ENCODE data around the gene ZFAND3.

DNA sequence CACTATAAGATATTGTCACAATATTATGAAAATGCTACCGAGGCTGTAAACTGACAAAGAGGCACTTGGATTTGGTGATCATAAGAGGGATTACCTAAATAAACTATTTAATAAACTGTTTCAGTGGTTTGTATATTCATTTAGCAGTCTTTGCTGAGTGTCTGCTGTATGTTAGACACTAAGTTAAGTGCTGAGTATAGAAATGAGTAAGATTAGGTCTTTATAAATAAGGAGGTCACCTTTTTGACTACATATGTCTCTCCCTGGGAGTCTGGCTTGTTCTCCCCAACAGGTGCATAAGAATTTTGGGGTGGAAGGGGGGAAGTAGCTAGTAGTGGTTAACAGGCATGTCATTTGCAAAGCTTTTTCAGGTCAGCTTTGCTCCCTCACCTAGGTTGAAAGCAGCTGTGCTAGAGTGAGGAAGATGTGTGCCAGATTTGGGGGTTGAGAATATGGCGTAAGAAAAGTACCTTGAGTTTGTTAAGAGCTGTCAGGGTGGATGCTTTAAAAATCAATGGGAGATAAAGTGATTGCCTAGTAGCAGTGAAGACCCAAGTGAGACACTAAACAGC lies 246.3 kb downstream of the ZFAND3 start:
- TF ChIP-seq, protein P1, sequence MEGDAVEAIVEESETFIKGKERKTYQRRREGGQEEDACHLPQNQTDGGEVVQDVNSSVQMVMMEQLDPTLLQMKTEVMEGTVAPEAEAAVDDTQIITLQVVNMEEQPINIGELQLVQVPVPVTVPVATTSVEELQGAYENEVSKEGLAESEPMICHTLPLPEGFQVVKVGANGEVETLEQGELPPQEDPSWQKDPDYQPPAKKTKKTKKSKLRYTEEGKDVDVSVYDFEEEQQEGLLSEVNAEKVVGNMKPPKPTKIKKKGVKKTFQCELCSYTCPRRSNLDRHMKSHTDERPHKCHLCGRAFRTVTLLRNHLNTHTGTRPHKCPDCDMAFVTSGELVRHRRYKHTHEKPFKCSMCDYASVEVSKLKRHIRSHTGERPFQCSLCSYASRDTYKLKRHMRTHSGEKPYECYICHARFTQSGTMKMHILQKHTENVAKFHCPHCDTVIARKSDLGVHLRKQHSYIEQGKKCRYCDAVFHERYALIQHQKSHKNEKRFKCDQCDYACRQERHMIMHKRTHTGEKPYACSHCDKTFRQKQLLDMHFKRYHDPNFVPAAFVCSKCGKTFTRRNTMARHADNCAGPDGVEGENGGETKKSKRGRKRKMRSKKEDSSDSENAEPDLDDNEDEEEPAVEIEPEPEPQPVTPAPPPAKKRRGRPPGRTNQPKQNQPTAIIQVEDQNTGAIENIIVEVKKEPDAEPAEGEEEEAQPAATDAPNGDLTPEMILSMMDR (conservative IDR thresholded peaks at IDR 0.05; ENCODE audit: low read depth, low read length) = no peak
- no peak for TF ChIP-seq EZH2 (IDR thresholded peaks at IDR 0.05; ENCODE audit: borderline replicate concordance, low read depth, low read length, poor library complexity, severe bottlenecking)
